Esophagus muscularis mucosa (tissue), 4 donors: Measurements from ENCODE around the gene MIPOL1. TPM values are rescaled to one million over a fixed set of nuclear protein-coding genes. Genes with fewer than 3 reads are reported as not detected.

Experiments
- DNase-seq: peaks from one replicate; pipeline ENCODE4 v3.0.0-alpha.2; 2017; ENCODE audit errors: extremely low spot score
- H3K27ac ChIP-seq, 4 donors: fragments of 200-600 bp; sonication (generic); replicated peaks in 1 of 4; 1 replicate in 3 of 4; 2 replicates in 1 of 4; pipeline ENCODE4 v1.5.1; 2016 to 2019; ENCODE audit warnings: mild to moderate bottlenecking in 1 of 4
- H3K27me3 ChIP-seq, 4 donors: fragments of 200-600 bp; sonication (generic); one replicate each; pipeline versions ENCODE4 v1.5.1 to v1.6.0; 2016 to 2019
- H3K36me3 ChIP-seq, 4 donors: fragments of 200-600 bp; sonication (generic); one replicate each; pipeline ENCODE4 v1.5.1; 2016 to 2019
- H3K4me1 ChIP-seq, 4 donors: fragments of 200-600 bp; sonication (generic); one replicate each; pipeline ENCODE4 v1.5.1; 2016 to 2019
- H3K4me3 ChIP-seq, 4 donors: fragments of 200-600 bp; sonication (generic); 1 replicate in 2 of 4; 2 replicates in 2 of 4; pipeline ENCODE4 v1.5.1; 2016 to 2019; ENCODE audit warnings: mild to moderate bottlenecking in 4 of 4, moderate library complexity in 1 of 4
- H3K9me3 ChIP-seq, 4 donors: fragments of 200-600 bp; sonication (generic); 1 replicate in 3 of 4; 2 replicates in 1 of 4; pipeline ENCODE4 v1.5.1; 2016 to 2019
- CTCF ChIP-seq, 3 experiments: fragments of 200-600 bp in 2 of 3; fragments of 450-650 bp in 1 of 3; sonication (generic) in 2 of 3; IDR thresholded peaks; one replicate each; pipeline ENCODE4 v1.5.1; 2017 to 2019; ENCODE audit warnings: antibody characterized with exemption in 3 of 3, mild to moderate bottlenecking in 2 of 3, moderate library complexity in 1 of 3
- EP300 ChIP-seq: sonication (generic); formaldehyde crosslinking; IDR thresholded peaks from one replicate; pipeline ENCODE4 v1.6.1; 2017; ENCODE audit warnings: antibody characterized with exemption
- POLR2A ChIP-seq: fragments of 450-650 bp; IDR thresholded peaks from one replicate; pipeline ENCODE4 v1.6.1; 2017; ENCODE audit warnings: antibody characterized with exemption, moderate library complexity, mild to moderate bottlenecking, low read depth
- POLR2AphosphoS5 ChIP-seq, 2 donors: sonication (generic); formaldehyde crosslinking; IDR thresholded peaks; one replicate each; pipeline ENCODE4 v1.6.1; 2017; ENCODE audit warnings: antibody characterized with exemption in 2 of 2
- WGBS: methylation state at CpG from one replicate; pipeline ENCODE4 v1.1.5; 2018; 5-methylcytosine and 5-hydroxymethylcytosine counted together
- intact Hi-C: fragments of 100-400 bp; cut with DNase I; formaldehyde crosslinking; loops from one replicate; pipeline ENCODE4 v1.15.1; 2023
- total RNA-seq, 4 donors: library from RNA; depleted of rRNA; stranded (reverse); fragments of >200 nt; gene quantifications; one replicate each; pipeline versions ENCODE4 v1.1.0 to v1.2.1, GENCODE V29; 2016

MIPOL1 gene
- total RNA-seq, 4 donors from 2014 or later: 6.5 to 21.2 (median 10.4) TPM

- no peaks in the 10 kb centered on the region for H3K27me3 ChIP-seq
- H3K4me1 ChIP-seq: no peaks in the 10 kb centered on the region
- no peak for DNase-seq
- peaks cover 0 to 9% (median 0%) of the 10 kb centered on the region in 4 donors for H3K36me3 ChIP-seq
- no peak for TF ChIP-seq POLR2AphosphoS5 (IDR thresholded peaks at IDR 0.05)
- TF ChIP-seq POLR2A: no peak
- no peak for TF ChIP-seq EP300
- no peak for TF ChIP-seq CTCF (IDR thresholded peaks at IDR 0.05)
- no peaks in the 10 kb centered on the region for H3K9me3 ChIP-seq
- no peak overlapping the region for H3K27ac ChIP-seq
- no peak overlapping the region for H3K4me3 ChIP-seq
- 93% methylated on average over 1 of the region's 1 CpG for WGBS
- intact Hi-C loops: no loop called here
These were observed 54.7 kb downstream of the MIPOL1 start for GRCh38 chr14:37252434-37252833.

- no peak for DNase-seq
- TF ChIP-seq EP300 (no peak), POLR2A (no peak)
- H3K36me3 ChIP-seq: no peaks in the 10 kb centered on the region
- intact Hi-C loops: no loop called here
- no peak overlapping the region for H3K4me3 ChIP-seq
- H3K27ac ChIP-seq: no peak overlapping the region
- H3K9me3 ChIP-seq: no peaks in the 10 kb centered on the region
- H3K27me3 ChIP-seq: no peaks in the 10 kb centered on the region
- 69% methylated on average over 1 of the region's 1 CpG for WGBS
- no peaks in the 10 kb centered on the region for H3K4me1 ChIP-seq
These were observed 56.2 kb downstream of the MIPOL1 start for GRCh38 chr14:37253905-37254304.

- Histone ChIP-seq H3K4me3 (no peak overlapping the region), H3K9me3 (no peaks in the 10 kb centered on the region), H3K27me3 (no peaks in the 10 kb centered on the region), H3K27ac (no peak overlapping the region), H3K4me1 (no peaks in the 10 kb centered on the region), H3K36me3 (no peaks in the 10 kb centered on the region)
- intact Hi-C loops: no loop called here
- no peak for TF ChIP-seq CTCF (IDR thresholded peaks at IDR 0.05)
- TF ChIP-seq POLR2AphosphoS5 (IDR thresholded peaks at IDR 0.05): no peak
- TF ChIP-seq POLR2A: no peak
- no peak for TF ChIP-seq EP300
- 89% methylated on average over 3 of the region's 3 CpGs for WGBS
- no peak for DNase-seq
These were observed 56.7 kb downstream of the MIPOL1 start for GRCh38 chr14:37254411-37254947.

- H3K27me3 ChIP-seq: no peaks in the 10 kb centered on the region
- no peaks in the 10 kb centered on the region for H3K36me3 ChIP-seq
- WGBS: 89% methylated on average over 5 of the region's 5 CpGs
- no peaks in the 10 kb centered on the region for H3K4me1 ChIP-seq
- TF ChIP-seq POLR2A (no peak), POLR2AphosphoS5 (IDR thresholded peaks at IDR 0.05) (no peak), EP300 (no peak)
- intact Hi-C loops: no loop called here
- H3K4me3 ChIP-seq: no peak overlapping the region
- no peak for DNase-seq
- H3K27ac ChIP-seq: no peak overlapping the region
- no peaks in the 10 kb centered on the region for H3K9me3 ChIP-seq
These were observed 59.8 kb downstream of the MIPOL1 start for GRCh38 chr14:37257501-37258070.

GRCh38 chr14:37262649-37263048, 64.9 kb downstream of the MIPOL1 start:
- TF ChIP-seq POLR2AphosphoS5 (IDR thresholded peaks at IDR 0.05): no peak
- no peak for TF ChIP-seq CTCF (IDR thresholded peaks at IDR 0.05)
- TF ChIP-seq POLR2A: no peak
- no peak for TF ChIP-seq EP300
- H3K36me3 ChIP-seq: peaks cover 0 to 8% (median 0%) of the 10 kb centered on the region in 4 donors
- no peak overlapping the region for H3K4me3 ChIP-seq
- intact Hi-C loops: no loop called here
- DNase-seq: no peak
- H3K9me3 ChIP-seq: no peaks in the 10 kb centered on the region
- H3K27ac ChIP-seq: no peak overlapping the region
- no peaks in the 10 kb centered on the region for H3K27me3 ChIP-seq
- no peaks in the 10 kb centered on the region for H3K4me1 ChIP-seq
- 77% methylated on average over 2 of the region's 2 CpGs for WGBS
